Mesendoderm (in vitro differentiated cells): ENCODE data around the gene PTPN20.

Experiments
- DNase-seq: peaks from one replicate; pipeline ENCODE4 v3.0.0; 2013
- H2AK5ac ChIP-seq: 2 replicates; pipeline ENCODE4 v1.6.1; 2013; ENCODE audit warnings: low read length, inconsistent platforms
- H2BK120ac ChIP-seq: 2 replicates; pipeline ENCODE4 v1.6.1; 2013; ENCODE audit warnings: low read depth, mild to moderate bottlenecking, low read length, moderate library complexity, mixed read lengths
- H2BK15ac ChIP-seq: replicated peaks from 2 replicates; pipeline ENCODE4 v1.6.1; 2013; ENCODE audit warnings: low read depth, mild to moderate bottlenecking, moderate library complexity
- H2BK5ac ChIP-seq: 2 replicates; pipeline ENCODE4 v1.6.1; 2013; ENCODE audit warnings: low read length, inconsistent platforms
- H3K18ac ChIP-seq: 2 replicates; pipeline ENCODE4 v1.6.1; 2013; ENCODE audit warnings: mild to moderate bottlenecking, low read length, mixed read lengths
- H3K23ac ChIP-seq: one replicate; pipeline ENCODE4 v1.6.1; 2013; ENCODE audit warnings: low read length
- H3K27ac ChIP-seq: 2 replicates; pipeline ENCODE4 v1.5.1; 2013; ENCODE audit warnings: low read depth, mild to moderate bottlenecking, inconsistent platforms, low read length, moderate library complexity
- H3K27me3 ChIP-seq: 2 replicates; pipeline ENCODE4 v1.6.1; 2013; ENCODE audit warnings: low read length, control low read depth, mild to moderate bottlenecking, inconsistent platforms; ENCODE audit not compliant: insufficient read depth, poor library complexity
- H3K36me3 ChIP-seq: 2 replicates; pipeline ENCODE4 v1.6.1; 2013; ENCODE audit warnings: low read length, inconsistent platforms; ENCODE audit not compliant: control insufficient read depth, insufficient read depth
- H3K4ac ChIP-seq: one replicate; pipeline ENCODE4 v1.6.1; 2013; ENCODE audit warnings: low read depth, mild to moderate bottlenecking, low read length, moderate library complexity
- H3K4me1 ChIP-seq: 2 replicates; pipeline ENCODE4 v1.6.1; 2013; ENCODE audit warnings: low read depth, low read length, inconsistent platforms; ENCODE audit not compliant: control insufficient read depth
- H3K4me2 ChIP-seq: 2 replicates; pipeline ENCODE4 v1.6.1; 2013; ENCODE audit warnings: low read length
- H3K4me3 ChIP-seq: 2 replicates; pipeline ENCODE4 v1.5.1; 2013; ENCODE audit warnings: mild to moderate bottlenecking, low read length
- H3K56ac ChIP-seq: one replicate; pipeline ENCODE4 v1.6.1; 2013; ENCODE audit warnings: low read length
- H3K79me1 ChIP-seq: 2 replicates; pipeline ENCODE4 v1.6.1; 2013; ENCODE audit warnings: low read length, inconsistent platforms
- H3K79me2 ChIP-seq: 2 replicates; pipeline ENCODE4 v1.6.1; 2013; ENCODE audit warnings: mild to moderate bottlenecking, low read length; ENCODE audit not compliant: control insufficient read depth, insufficient read depth
- H3K9ac ChIP-seq: 2 replicates; pipeline ENCODE4 v1.6.1; 2013; ENCODE audit warnings: low read length, inconsistent platforms
- H4K5ac ChIP-seq: one replicate; pipeline ENCODE4 v1.6.1; 2013; ENCODE audit warnings: low read length
- H4K8ac ChIP-seq: one replicate; pipeline ENCODE4 v1.6.1; 2013; ENCODE audit warnings: low read depth, mild to moderate bottlenecking, control low read depth, low read length, moderate library complexity
- WGBS: extraction: QIAGEN DNeasy Blood & Tissue Kit; methylation state at CpG from one replicate; pipeline ENCODE4 v1.1.7; 2013; ENCODE audit warnings: low lambda C conversion rate, missing lambda C conversion rate; ENCODE audit not compliant: insufficient coverage; ENCODE audit errors: extremely low coverage; 5-methylcytosine and 5-hydroxymethylcytosine counted together

The PTPN20 gene

GRCh38 chr10:47040041-47040491, 128.8 kb downstream of the PTPN20 start:
- no peak overlapping the region for H2BK15ac ChIP-seq
- no peaks in the 10 kb centered on the region for H3K4me1 ChIP-seq
- no peak overlapping the region for H3K4me3 ChIP-seq
- H3K23ac ChIP-seq, result no peak overlapping the region
- H2AK5ac ChIP-seq, result no peak overlapping the region
- no peak overlapping the region for H4K5ac ChIP-seq
- H3K18ac ChIP-seq, result no peak overlapping the region
- no peaks in the 10 kb centered on the region for H3K79me1 ChIP-seq
- no CpG with 5 or more reads among the region's 9 CpGs for WGBS
- H3K79me2 ChIP-seq, result no peaks in the 10 kb centered on the region
- no peaks in the 10 kb centered on the region for H3K36me3 ChIP-seq
- no peak overlapping the region for H4K8ac ChIP-seq
- H3K4ac ChIP-seq, result no peak overlapping the region
- no peak overlapping the region for H3K4me2 ChIP-seq
- no peak overlapping the region for H2BK120ac ChIP-seq
- no peak overlapping the region for H3K56ac ChIP-seq
- no peak overlapping the region for H3K9ac ChIP-seq
- DNase-seq, result no peak
- H2BK5ac ChIP-seq, result no peak overlapping the region
- H3K27ac ChIP-seq, result no peak overlapping the region
- no peaks in the 10 kb centered on the region for H3K27me3 ChIP-seq

DNA sequence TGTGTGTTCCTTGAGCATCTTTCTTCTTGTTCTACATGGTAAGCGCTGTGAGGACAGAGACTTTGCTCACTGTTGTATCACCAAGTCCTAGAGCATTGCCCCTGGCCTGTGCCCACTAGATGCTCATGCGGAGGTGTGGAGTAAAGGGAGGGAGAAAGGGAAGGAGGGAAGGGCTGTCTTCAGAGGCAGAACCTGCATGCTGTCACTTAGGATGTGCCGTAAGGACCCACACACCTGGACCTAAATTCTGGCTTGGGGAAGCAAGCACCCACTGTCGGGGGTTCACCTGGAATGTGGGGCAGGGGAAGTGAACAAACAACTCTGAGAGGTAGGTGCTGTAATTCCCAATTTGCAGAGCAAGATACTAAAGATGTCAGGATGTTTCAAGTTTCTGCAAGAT, 129.5 kb downstream of the PTPN20 start:
- Histone ChIP-seq H2BK120ac (no peak overlapping the region), H2BK5ac (no peak overlapping the region), H3K4ac (no peak overlapping the region), H3K27me3 (no peaks in the 10 kb centered on the region), H4K8ac (no peak overlapping the region), H3K4me3 (no peak overlapping the region), H3K23ac (no peak overlapping the region), H3K56ac (no peak overlapping the region), H3K36me3 (no peaks in the 10 kb centered on the region), H4K5ac (no peak overlapping the region), H2AK5ac (no peak overlapping the region), H3K4me1 (no peaks in the 10 kb centered on the region), H3K79me1 (no peaks in the 10 kb centered on the region), H3K18ac (no peak overlapping the region), H3K27ac (no peak overlapping the region), H3K79me2 (no peaks in the 10 kb centered on the region), H2BK15ac (no peak overlapping the region), H3K4me2 (no peak overlapping the region), H3K9ac (no peak overlapping the region)
- no CpG with 5 or more reads among the region's 4 CpGs for WGBS
- DNase-seq, result no peak

DNA sequence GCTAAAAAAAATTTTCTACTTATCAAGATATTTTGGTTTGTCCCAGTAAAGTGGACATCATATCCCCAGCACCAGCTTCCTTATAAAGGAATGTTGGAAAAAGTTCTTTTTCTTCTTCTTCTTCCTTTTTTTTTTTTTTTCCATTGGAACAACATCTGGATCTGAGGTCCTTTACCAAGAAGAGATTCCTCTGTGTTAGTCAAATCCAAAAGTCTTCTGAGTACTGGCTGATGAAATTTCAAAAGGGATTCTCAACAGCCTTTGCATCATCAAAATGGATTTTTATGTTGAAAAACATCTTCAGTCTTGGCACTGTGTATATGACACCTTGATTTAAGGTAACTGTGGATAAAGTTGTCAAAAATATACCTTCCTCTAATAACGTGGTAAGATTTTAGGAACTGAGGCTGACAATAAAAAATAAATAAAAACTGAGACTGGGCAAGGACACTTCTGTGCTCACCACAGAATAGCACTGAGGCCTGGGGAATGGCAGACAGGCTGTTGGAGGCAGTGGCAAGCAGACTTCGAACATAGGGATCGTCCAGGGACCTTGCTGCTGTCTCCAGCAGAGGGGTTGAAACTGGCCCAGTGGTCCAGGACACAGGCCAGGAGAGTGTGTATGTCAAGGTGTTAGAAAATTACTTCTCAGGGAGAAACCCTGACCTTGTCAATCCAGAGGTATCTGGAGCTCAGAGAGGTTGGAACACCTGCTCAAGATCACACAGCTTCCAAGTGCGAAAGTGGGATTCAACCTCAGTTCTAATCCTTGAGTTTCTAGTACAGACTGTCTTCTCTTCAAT, 130.4 kb downstream of the PTPN20 start:
- H3K27me3 ChIP-seq, result no peaks in the 10 kb centered on the region
- no peaks in the 10 kb centered on the region for H3K4me1 ChIP-seq
- H3K79me1 ChIP-seq, result no peaks in the 10 kb centered on the region
- no peak for DNase-seq
- no peak overlapping the region for H3K27ac ChIP-seq
- H2BK15ac ChIP-seq, result no peak overlapping the region
- no peak overlapping the region for H3K4me2 ChIP-seq
- no peaks in the 10 kb centered on the region for H3K36me3 ChIP-seq
- no peak overlapping the region for H3K9ac ChIP-seq
- no peak overlapping the region for H3K56ac ChIP-seq
- no peaks in the 10 kb centered on the region for H3K79me2 ChIP-seq
- H3K18ac ChIP-seq, result no peak overlapping the region
- no peak overlapping the region for H4K8ac ChIP-seq
- H4K5ac ChIP-seq, result no peak overlapping the region
- no peak overlapping the region for H2BK5ac ChIP-seq
- H3K4ac ChIP-seq, result no peak overlapping the region
- H3K4me3 ChIP-seq, result no peak overlapping the region
- H3K23ac ChIP-seq, result no peak overlapping the region
- no peak overlapping the region for H2AK5ac ChIP-seq
- no peak overlapping the region for H2BK120ac ChIP-seq
- WGBS, result no CpG with 5 or more reads among the region's 4 CpGs

DNA sequence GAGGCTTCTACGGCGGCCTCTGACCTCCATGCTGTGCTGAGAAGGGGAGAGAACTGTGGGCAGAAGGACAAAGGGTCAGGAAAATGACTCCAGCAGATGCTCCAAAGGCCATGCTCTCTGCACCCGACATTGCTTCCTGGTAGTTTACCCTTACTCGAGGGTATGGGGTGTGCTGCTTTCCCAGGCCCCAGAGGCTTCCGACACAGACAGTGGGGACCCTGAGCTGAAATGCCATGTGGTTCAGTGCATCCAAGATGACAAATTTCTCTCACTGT, 130.9 kb downstream of the PTPN20 start:
- H3K79me2 ChIP-seq, result no peaks in the 10 kb centered on the region
- no peak overlapping the region for H3K4ac ChIP-seq
- H3K4me1 ChIP-seq, result no peaks in the 10 kb centered on the region
- H3K56ac ChIP-seq, result no peak overlapping the region
- no peak overlapping the region for H3K4me2 ChIP-seq
- no peak for DNase-seq
- H2BK5ac ChIP-seq, result no peak overlapping the region
- H3K18ac ChIP-seq, result no peak overlapping the region
- no peak overlapping the region for H2AK5ac ChIP-seq
- H2BK15ac ChIP-seq, result no peak overlapping the region
- no peak overlapping the region for H3K23ac ChIP-seq
- no peak overlapping the region for H3K27ac ChIP-seq
- H3K79me1 ChIP-seq, result no peaks in the 10 kb centered on the region
- no peak overlapping the region for H4K5ac ChIP-seq
- no peaks in the 10 kb centered on the region for H3K27me3 ChIP-seq
- H3K4me3 ChIP-seq, result no peak overlapping the region
- H3K9ac ChIP-seq, result no peak overlapping the region
- H2BK120ac ChIP-seq, result no peak overlapping the region
- H3K36me3 ChIP-seq, result no peaks in the 10 kb centered on the region
- no peak overlapping the region for H4K8ac ChIP-seq
- no CpG with 5 or more reads among the region's 5 CpGs for WGBS

DNA sequence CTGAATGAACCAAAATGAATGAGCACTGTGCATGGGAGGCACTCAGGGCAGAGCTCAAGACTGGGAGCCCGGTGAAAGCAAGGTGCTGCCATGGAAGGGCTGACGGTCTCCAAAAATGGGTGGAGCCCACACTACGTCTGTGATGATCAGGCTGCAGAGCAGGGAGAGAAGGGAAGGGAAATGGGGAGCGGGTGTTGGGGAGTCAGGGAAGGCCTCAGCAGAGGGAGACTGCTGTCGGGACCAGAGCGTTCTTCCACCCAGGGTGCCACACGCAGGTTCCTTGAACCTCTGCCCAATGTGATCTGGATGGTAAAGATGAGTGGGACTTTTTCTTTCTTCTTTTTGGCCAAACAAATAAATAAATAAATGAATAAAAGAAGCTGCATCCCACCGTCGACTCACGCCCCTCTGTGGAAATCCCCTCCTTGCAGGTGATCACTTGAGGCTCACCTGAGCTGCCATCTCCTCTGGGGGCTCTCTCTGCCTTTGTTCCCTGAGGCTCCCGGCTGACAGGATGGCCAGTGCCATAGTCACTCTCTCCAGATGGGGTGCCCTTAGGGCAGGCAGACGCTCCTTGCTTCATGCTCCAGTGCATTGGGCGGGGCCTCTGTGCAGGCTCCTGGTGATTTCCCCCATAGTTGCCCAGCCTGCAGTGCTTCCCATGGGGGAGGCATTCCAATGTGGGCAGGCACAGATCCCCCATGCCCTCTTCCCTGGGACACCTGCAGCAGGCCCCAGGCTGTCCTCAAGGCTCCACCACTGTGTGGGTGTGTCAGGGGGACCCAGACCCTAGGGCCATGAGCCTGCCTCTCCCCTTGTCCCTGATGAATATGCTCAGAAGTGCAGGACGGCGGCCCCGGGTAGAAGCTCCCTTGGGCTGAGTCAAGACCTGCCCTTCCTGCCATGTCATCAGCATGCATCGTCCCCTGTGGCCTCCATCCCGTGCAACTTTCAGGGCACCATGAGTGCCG, 131.8 kb downstream of the PTPN20 start:
- no peak overlapping the region for H4K8ac ChIP-seq
- H2BK15ac ChIP-seq, result no peak overlapping the region
- no peak overlapping the region for H3K18ac ChIP-seq
- no peak overlapping the region for H3K23ac ChIP-seq
- no peaks in the 10 kb centered on the region for H3K36me3 ChIP-seq
- no CpG with 5 or more reads among the region's 19 CpGs for WGBS
- no peak overlapping the region for H2BK120ac ChIP-seq
- H3K79me2 ChIP-seq, result no peaks in the 10 kb centered on the region
- no peaks in the 10 kb centered on the region for H3K27me3 ChIP-seq
- H3K9ac ChIP-seq, result no peak overlapping the region
- DNase-seq, result no peak
- no peak overlapping the region for H2AK5ac ChIP-seq
- no peak overlapping the region for H3K56ac ChIP-seq
- H3K4me2 ChIP-seq, result no peak overlapping the region
- H3K4me3 ChIP-seq, result no peak overlapping the region
- no peaks in the 10 kb centered on the region for H3K79me1 ChIP-seq
- H4K5ac ChIP-seq, result no peak overlapping the region
- no peak overlapping the region for H3K4ac ChIP-seq
- H3K27ac ChIP-seq, result no peak overlapping the region
- H2BK5ac ChIP-seq, result no peak overlapping the region
- H3K4me1 ChIP-seq, result no peaks in the 10 kb centered on the region
